Femur (tissue), 1 donor: ENCODE data around the gene LSM2.

Experiments used
- DNase-seq: peaks from one replicate; pipeline ENCODE4 v3.0.0-alpha.2; 2017

Gene LSM2

GRCh38 chr6:31775633-31776484, 30.9 kb downstream of the LSM2 start:
- no peak for DNase-seq

DNA sequence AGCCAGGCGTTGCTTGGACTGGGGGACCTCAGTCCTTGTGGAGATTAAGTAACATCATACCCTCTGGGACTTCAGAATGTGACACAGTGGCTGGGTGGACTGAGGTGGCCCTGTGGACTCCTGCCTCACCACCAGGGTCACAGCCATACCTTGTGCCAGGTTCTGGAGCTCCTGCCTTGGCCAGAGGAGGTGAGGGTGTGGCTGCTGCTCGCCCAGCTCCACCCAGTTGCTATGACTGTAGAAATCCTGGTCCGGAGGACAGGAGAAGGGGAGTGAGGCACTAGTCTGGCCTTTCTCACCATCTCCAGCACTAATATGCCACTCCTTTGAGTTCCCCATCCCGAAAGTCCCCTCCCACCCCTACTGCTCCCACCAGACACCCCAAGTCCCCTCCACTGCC, 31.6 kb downstream of the LSM2 start:
- no peak for DNase-seq

GRCh38 chr6:31771992-31772358, 34.8 kb downstream of the LSM2 start:
- no peak for DNase-seq

- no peak for DNase-seq
These were observed 35.9 kb downstream of the LSM2 start for GRCh38 chr6:31770860-31771259.

DNA sequence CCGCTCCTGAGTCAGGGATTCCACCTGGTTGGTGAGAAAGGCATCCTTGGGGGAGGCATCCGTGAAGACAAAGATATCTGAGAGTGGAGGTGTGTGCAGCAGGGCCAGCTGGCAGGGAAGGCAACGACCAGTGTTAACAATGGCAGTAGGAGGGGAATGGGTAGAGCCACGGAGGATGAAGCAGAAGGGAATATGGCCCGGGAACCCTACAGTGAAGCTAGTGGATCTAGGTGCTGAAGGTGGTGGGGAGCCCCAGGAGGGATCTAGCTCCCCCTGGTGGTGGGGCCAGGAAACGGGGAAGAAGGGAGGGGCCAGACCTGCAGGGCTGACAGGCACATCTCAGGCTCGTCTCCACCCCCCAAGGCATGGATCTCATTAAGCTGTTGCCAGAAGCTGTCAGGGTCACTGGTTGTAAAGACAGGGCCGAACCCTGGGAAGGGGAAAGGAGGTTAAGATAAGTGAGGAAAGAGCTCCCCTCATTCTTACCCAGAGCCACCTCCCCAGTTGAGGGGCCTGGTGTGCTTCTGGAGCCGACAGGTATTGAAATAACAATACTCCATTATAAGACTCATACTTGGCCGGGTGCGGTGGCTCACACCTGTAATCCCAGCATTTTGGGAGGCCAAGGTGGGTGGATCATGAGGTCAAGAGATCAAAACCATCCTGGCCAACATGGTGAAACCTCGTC, 36.9 kb downstream of the LSM2 start:
- peak; percentile 67 for DNase-seq

DNA sequence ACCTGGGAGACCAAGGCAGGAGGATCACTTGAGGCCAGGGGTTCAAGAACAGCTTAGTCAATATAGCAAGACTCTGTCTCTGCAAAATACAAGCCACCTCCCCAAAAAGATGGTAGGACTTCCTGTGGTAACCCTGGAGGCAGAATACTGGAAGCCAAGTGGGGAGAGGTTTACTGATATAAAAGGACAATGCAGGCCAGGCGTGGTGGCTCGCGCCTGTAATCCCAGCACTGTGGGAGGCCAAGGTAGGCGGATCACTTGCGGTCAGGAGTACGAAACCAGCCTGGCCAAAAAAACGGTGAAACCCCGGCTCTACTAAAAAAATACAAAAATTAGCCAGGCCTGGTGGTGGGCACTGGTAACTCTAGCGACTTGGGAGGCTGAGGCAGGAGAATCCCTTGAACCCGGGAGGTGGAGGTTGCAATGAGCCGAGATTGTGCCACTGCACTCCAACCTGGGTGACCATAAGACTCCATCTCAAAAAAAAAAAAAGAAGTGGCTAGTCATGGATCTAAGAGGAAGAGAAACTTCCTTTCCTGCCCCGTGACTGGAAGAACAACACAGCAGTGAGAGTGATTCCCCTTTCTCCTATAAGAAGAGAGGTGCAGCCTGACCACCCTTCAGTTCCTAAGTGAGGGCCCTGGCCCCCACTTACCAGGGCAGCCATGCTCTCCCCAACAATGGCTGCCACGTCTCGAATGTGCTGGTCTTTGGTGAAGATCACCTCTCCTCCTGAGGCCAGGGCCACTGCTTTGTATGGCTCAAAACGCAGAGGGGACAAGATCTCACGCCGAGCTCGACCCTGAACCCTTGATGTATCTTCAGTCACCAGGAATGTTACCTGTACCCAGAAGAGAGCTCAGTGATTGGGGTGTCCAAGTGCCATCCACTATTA, 38.2 kb downstream of the LSM2 start:
- DNase-seq, result no peak

- no peak for DNase-seq
These were observed 39.6 kb downstream of the LSM2 start for GRCh38 chr6:31767096-31767645.

DNA sequence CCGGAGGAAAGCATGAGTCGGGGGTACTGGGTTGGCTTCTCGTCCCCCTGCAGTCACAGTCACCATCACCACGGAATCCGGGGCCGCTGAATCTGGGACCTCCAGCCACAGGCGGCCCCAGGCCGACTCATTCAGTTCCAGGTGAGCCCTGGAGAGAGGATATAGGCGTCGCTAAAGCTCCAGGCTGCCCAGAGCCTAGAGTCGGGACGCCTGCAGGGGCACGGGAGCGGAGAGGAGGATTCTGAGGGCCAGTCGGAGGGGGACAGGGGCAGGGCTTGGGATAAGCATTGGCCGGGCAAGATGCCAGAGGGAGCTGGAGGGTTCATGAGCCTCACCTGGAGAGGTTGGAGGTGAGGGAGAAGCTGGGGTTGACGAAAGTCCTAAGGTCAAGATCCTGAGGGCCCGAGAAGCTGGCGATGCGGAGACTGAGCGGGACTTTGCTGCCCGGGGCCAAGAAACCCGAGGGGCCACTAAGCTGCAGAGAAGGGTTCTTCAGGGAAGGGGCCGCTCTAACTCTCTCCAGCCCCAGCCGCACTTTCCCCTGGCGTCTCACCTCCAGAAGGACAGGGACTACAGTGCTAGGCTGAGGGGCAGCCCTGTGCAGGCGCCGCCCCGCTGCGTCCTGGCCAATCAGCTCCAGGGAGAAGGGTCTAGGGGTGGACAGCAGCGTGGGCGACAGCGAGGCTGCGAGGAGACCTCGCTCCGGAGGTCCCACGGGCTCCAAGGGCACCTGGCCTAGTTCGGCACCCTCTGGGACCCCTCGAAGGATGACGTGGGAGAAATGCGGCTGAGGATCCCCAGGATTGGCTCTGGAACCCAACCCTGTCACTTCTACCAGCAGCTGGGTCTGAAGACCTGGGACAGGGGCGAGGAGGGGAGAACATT, 40.6 kb downstream of the LSM2 start:
- no peak for DNase-seq

- DNase-seq, result no peak
These were observed 41.2 kb downstream of the LSM2 start for GRCh38 chr6:31765559-31765909.

DNA sequence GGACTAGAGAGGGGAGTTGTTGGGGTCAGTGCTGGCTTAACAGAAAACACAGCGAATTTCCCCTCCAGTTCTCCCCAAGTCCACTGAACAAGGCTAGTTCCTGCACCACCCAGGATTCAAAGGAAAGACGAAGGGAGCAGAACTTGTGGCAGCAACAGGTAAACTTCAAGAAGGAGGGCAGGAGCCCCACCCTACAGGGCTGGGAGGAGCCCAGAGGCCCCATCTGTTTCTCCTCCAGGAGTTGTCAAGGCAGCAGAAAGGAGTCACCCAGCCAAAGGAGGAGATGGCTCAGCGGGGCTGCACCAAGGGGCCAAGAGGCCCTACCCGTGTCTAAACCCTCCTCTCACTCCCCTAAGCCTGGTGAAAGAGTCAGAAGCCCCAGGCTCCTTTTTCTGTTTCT, 42.6 kb downstream of the LSM2 start:
- no peak for DNase-seq

GRCh38 chr6:31763619-31763940, 43.2 kb downstream of the LSM2 start:
- DNase-seq, result no peak

DNA sequence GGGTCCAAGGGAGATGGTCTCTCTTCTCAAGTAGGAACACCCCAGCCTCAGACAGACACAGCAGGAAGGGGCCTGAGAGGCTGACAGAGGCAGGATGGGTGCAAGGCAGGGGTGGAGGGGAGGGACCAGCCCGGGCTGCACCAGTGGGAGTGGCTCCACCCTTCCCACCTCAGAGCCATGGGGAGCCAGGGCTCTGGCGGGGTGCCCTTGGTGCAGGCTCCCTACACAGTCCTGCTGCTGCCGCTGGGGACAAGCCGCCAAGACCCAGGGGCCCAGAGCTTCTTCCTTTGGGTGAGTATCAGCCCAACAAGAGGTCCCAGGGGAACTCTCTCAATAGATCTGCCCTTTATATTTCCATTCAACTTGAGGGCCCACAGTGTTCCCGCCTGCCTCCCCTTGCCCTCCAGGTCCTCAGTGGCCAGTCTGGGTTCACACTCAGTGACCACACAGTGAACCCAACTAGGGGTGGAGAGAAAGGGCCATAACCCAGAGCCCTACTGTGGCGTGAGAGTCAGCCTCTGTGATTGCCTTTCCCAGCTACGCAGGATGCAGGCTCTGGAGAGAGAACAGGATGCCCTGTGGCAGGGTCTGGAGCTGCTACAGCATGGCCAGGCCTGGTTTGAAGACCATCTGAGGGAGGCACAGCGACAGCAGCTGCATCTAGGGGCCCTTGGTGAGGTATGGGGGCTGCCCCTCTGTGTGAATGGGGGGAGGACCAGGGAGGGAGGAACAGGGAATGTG, 43.7 kb downstream of the LSM2 start:
- no peak for DNase-seq

GRCh38 chr6:31762356-31762755, 44.4 kb downstream of the LSM2 start, which contains the start of gene SAPCD1:
Gene SAPCD1 (plus strand): TSS chr6:31762656. CDS start chr6:31763055, 399 bp downstream.
- no peak for DNase-seq

- DNase-seq, result no peak
These were observed 45.4 kb downstream of the LSM2 start for GRCh38 chr6:31761343-31761742.

GRCh38 chr6:31760790-31761189, 46.0 kb downstream of the LSM2 start:
- DNase-seq, result no peak

DNA sequence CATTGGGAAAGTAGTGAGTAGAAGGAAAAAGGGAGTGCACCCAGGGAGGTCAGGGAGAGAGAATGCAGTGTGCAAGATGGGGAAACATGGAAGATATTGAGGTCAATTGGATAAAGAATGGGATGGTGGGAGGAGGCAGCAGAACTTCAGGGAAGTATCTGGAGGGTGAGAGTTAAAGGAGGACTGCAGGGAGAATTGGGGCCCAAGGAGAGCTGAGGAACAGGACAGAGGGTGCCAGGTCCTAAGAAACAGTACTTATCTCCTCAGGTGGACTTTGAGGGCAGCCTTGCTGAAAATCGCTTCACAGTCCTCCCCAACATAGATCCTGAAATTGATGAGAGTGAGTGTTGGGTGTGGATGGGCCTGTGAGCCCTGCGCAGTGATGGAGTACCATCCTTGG, 48.5 kb downstream of the LSM2 start:
- DNase-seq, result no peak

- no peak for DNase-seq
These were observed 53.9 kb downstream of the LSM2 start for GRCh38 chr6:31752739-31753319.

- DNase-seq, result no peak
These were observed 56.2 kb downstream of the LSM2 start for GRCh38 chr6:31750411-31751022.

DNA sequence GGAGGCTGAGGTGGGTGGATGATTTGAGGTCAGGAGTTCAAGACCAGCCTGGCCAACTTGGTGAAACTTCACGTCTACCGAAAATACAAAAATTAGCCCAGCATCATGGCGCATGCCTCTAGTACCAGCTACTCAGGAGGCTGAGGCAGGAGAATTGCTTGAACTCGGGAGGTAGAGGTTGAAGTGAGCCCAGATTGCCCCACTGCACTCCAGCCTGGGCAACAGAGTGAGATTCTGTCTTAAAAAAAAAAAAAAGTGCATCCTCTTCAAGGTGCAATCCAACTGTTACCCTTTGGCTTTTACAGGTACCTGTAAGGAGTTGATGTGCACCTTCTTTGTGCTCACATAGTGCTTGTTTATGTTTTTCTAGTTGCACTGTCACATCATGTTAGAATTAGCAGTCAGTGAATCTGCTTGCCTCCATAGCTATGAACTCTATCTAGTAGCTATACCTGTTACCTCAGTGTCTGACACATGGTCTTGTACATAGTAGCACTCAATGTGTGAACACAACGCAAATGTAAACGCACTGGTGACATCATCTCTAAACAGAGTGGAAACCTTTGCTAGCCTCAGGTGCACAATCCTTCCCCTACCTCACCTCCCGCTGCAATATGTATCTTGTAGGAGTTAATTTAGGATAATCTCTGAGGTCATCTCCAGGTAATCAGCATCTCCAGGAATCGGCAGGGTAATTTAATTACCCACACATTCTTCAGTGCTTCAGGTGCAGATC, 57.3 kb downstream of the LSM2 start:
- no peak for DNase-seq
